Measurements from ENCODE around the gene ARSK. TPM values are rescaled to one million over a fixed set of nuclear protein-coding genes. Genes with fewer than 3 reads are reported as not detected.

Gene ARSK
- total RNA-seq, 1 experiment from 2014 or later = 13.7 TPM

- BruUV-seq (replicated peaks) = no TSS peak
- Histone ChIP-seq H3K36me3 (ENCODE audit: control insufficient read depth, insufficient read depth, low read length) (no peaks in the 10 kb centered on the region; the same call in 1 of the 2 replicates), H3K9me3 (ENCODE audit: control insufficient read depth, insufficient read depth, low read depth, low read length) (no peaks in the 10 kb centered on the region), H3K27ac (ENCODE audit: low read length) (no peak overlapping the region), H3K4me1 (ENCODE audit: control insufficient read depth, insufficient read depth, low read length) (no peaks in the 10 kb centered on the region), H3K4me3 (ENCODE audit: low read depth in 2 of 2, low read length in 2 of 2) (no peak overlapping the region), H3K27me3 (ENCODE audit: control insufficient read depth, insufficient read depth, low read length) (no peaks in the 10 kb centered on the region)
- POLR2A ChIA-PET = no interaction called here
- in situ Hi-C loops (cut with HindIII; ENCODE audit: low pct_unique_long_range_greater_than_20kb, low sequenced_read_pairs) (no loop called here), intact Hi-C loops (cut with micrococcal nuclease; ENCODE audit: unreplicated experiment) (no loop called here)
- DNase-seq (ENCODE audit: low read depth, low spot score) (no peak), ATAC-seq (peak; percentile 65; the same call in 1 of the 2 replicates)
- TF ChIP-seq SIN3A (IDR thresholded peaks at IDR 0.05; ENCODE audit: borderline replicate concordance, insufficient read depth, low read depth, low read length) = no peak
- no peak for TF ChIP-seq TCF7L2 (IDR thresholded peaks at IDR 0.05; ENCODE audit: low read depth, low read length)
- no peak for TF ChIP-seq POLR2AphosphoS5 (IDR thresholded peaks at IDR 0.05; ENCODE audit: low read depth, low read length)
- TF ChIP-seq REST (IDR thresholded peaks at IDR 0.05; ENCODE audit: insufficient read depth in 1 of 2, low read depth in 2 of 2, low read length in 1 of 2) = no peak
- TF ChIP-seq CTCF (IDR thresholded peaks at IDR 0.05) = no peak
- CTCF ChIA-PET = no interaction called here
Measured at GRCh38 chr5:95583992-95584391, 29.1 kb downstream of the ARSK start.

GRCh38 chr5:95590880-95591279 lies 36.0 kb downstream of the ARSK start:
- CTCF ChIA-PET = no interaction called here
- H3K36me3 ChIP-seq (ENCODE audit: control insufficient read depth, insufficient read depth, low read length) = no peaks in the 10 kb centered on the region; the same call in 1 of the 2 replicates
- BruUV-seq (replicated peaks) = no TSS peak
- H3K4me1 ChIP-seq (ENCODE audit: control insufficient read depth, insufficient read depth, low read length) = peaks cover 11% of the 10 kb centered on the region
- no peaks in the 10 kb centered on the region for H3K9me3 ChIP-seq (ENCODE audit: control insufficient read depth, insufficient read depth, low read depth, low read length)
- H3K27me3 ChIP-seq (ENCODE audit: control insufficient read depth, insufficient read depth, low read length) = no peaks in the 10 kb centered on the region
- no peak overlapping the region for H3K4me3 ChIP-seq (ENCODE audit: low read depth in 2 of 2, low read length in 2 of 2)
- TF ChIP-seq REST (IDR thresholded peaks at IDR 0.05; ENCODE audit: insufficient read depth in 1 of 2, low read depth in 2 of 2, low read length in 1 of 2) (no peak), POLR2AphosphoS5 (IDR thresholded peaks at IDR 0.05; ENCODE audit: low read depth, low read length) (no peak), CTCF (IDR thresholded peaks at IDR 0.05) (no peak), SIN3A (IDR thresholded peaks at IDR 0.05; ENCODE audit: borderline replicate concordance, insufficient read depth, low read depth, low read length) (no peak), TCF7L2 (IDR thresholded peaks at IDR 0.05; ENCODE audit: low read depth, low read length) (no peak)
- ATAC-seq (peak; percentile 39), DNase-seq (ENCODE audit: low read depth, low spot score) (no peak)
- H3K27ac ChIP-seq (ENCODE audit: low read length) = peak overlapping the region; percentile 81
- intact Hi-C loops (cut with micrococcal nuclease; ENCODE audit: unreplicated experiment) (no loop called here), in situ Hi-C loops (cut with HindIII; ENCODE audit: low pct_unique_long_range_greater_than_20kb, low sequenced_read_pairs) (no loop called here)
- POLR2A ChIA-PET = no interaction called here

Measured in Panc1 (cell line).